Thymus (tissue), 11 donors: ENCODE data around the gene SYK. TPM values are rescaled to one million over a fixed set of nuclear protein-coding genes. Genes with fewer than 3 reads are reported as not detected.
A peak's percentile ranks its signal among the peaks of the same experiment; 100 is the strongest.
"Not testable (repeated sequence)": the region's sequence is repeated elsewhere in the genome, so short reads cannot be mapped to it uniquely, and the experiment has no call there.

ENCODE experiments used
- DNase-seq, 9 donors: peaks; one replicate each; pipeline ENCODE4 v3.0.0-alpha.2; 2013; ENCODE audit warnings: low spot score in 9 of 9, low read depth in 6 of 9, missing footprints in 1 of 9
- H3K27ac ChIP-seq, 2 donors: one replicate each; pipeline ENCODE4 v1.5.1; 2013; ENCODE audit warnings: control low read depth in 1 of 2, low read depth in 1 of 2, low read length in 1 of 2, mild to moderate bottlenecking in 1 of 2, moderate library complexity in 1 of 2
- H3K27me3 ChIP-seq, 2 donors: one replicate each; pipeline ENCODE4 v1.5.1; 2013; ENCODE audit warnings: low read length in 1 of 2; ENCODE audit not compliant: control insufficient read depth in 2 of 2, insufficient read depth in 1 of 2
- H3K36me3 ChIP-seq, 2 donors: one replicate each; pipeline ENCODE4 v1.5.1; 2013; ENCODE audit warnings: low read length in 1 of 2, mild to moderate bottlenecking in 1 of 2, moderate library complexity in 1 of 2; ENCODE audit not compliant: control insufficient read depth in 2 of 2, insufficient read depth in 2 of 2
- H3K4me1 ChIP-seq, 2 donors: one replicate each; pipeline ENCODE4 v1.5.1; 2013; ENCODE audit warnings: low read length in 2 of 2; ENCODE audit not compliant: control insufficient read depth in 2 of 2, insufficient read depth in 2 of 2
- H3K4me3 ChIP-seq, 2 donors: one replicate each; pipeline ENCODE4 v1.5.1; 2013; ENCODE audit warnings: low read length in 2 of 2, control low read depth in 1 of 2, mild to moderate bottlenecking in 1 of 2
- H3K9me3 ChIP-seq, 2 donors: one replicate each; pipeline ENCODE4 v1.5.1; 2013; ENCODE audit warnings: low read length in 1 of 2, mild to moderate bottlenecking in 1 of 2; ENCODE audit not compliant: control insufficient read depth in 2 of 2, insufficient read depth in 1 of 2
- WGBS: extraction: QIAGEN DNeasy Blood & Tissue Kit; methylation state at CpG from one replicate; pipeline ENCODE4 v1.1.7; 2013; 5-methylcytosine and 5-hydroxymethylcytosine counted together
- polyA plus RNA-seq: library from polyadenylated mRNA; stranded (reverse); fragments of 200-250 nt; gene quantifications from one replicate; pipeline ENCODE4 v1.2.3, GENCODE V29; 2013
- total RNA-seq: library from RNA; stranded (reverse); fragments of 120-200 nt; gene quantifications from one replicate; pipeline ENCODE4 v1.2.4, GENCODE V29; 2013
- donor health status: healthy.

The SYK gene
- total and polyA plus RNA-seq, 2 donors: 22.2 to 55.9 TPM

GRCh38 chr9:90788527-90788926 lies 13.1 kb upstream of the SYK start:
- H3K27me3 ChIP-seq, DNase-seq, H3K36me3 ChIP-seq, H3K4me1 ChIP-seq, H3K27ac ChIP-seq, H3K9me3 ChIP-seq, H3K4me3 ChIP-seq: not testable (repeated sequence)
- 97% methylated on average over 1 of the region's 1 CpG for WGBS

- Histone ChIP-seq H3K9me3 (no peaks in the 10 kb centered on the region), H3K36me3 (no peaks in the 10 kb centered on the region), H3K27ac (no peak overlapping the region), H3K4me1 (no peaks in the 10 kb centered on the region), H3K4me3 (no peak overlapping the region), H3K27me3 (no peaks in the 10 kb centered on the region)
- DNase-seq: no peak
- 97% methylated on average over 4 of the region's 4 CpGs for WGBS
These were observed 12.2 kb upstream of the SYK start for GRCh38 chr9:90789408-90789807.

- Histone ChIP-seq H3K9me3 (no peaks in the 10 kb centered on the region), H3K4me3 (no peak overlapping the region), H3K27me3 (no peaks in the 10 kb centered on the region), H3K27ac (no peak overlapping the region), H3K36me3 (no peaks in the 10 kb centered on the region), H3K4me1 (no peaks in the 10 kb centered on the region)
- 97% methylated on average over 4 of the region's 4 CpGs for WGBS
- DNase-seq: no peak
These were observed 11.8 kb upstream of the SYK start for GRCh38 chr9:90789862-90790261.

GRCh38 chr9:90793024-90793423 lies 8.6 kb upstream of the SYK start:
- not testable (repeated sequence) for H3K27ac ChIP-seq, H3K9me3 ChIP-seq, H3K36me3 ChIP-seq, H3K4me3 ChIP-seq, H3K27me3 ChIP-seq, DNase-seq, H3K4me1 ChIP-seq
- WGBS: 65% methylated on average over 2 of the region's 3 CpGs

GRCh38 chr9:90793729-90794128 lies 7.9 kb upstream of the SYK start:
- no peak for DNase-seq
- H3K27ac ChIP-seq: no peak overlapping the region
- H3K4me3 ChIP-seq: no peak overlapping the region
- WGBS: 94% methylated on average over 2 of the region's 2 CpGs
- no peaks in the 10 kb centered on the region for H3K27me3 ChIP-seq
- H3K36me3 ChIP-seq: no peaks in the 10 kb centered on the region
- peaks cover 4% of the 10 kb centered on the region in 2 donors for H3K4me1 ChIP-seq
- no peaks in the 10 kb centered on the region for H3K9me3 ChIP-seq

GRCh38 chr9:90795084-90795483 lies 6.5 kb upstream of the SYK start:
- H3K4me1 ChIP-seq: peaks cover 4% of the 10 kb centered on the region in 2 donors
- DNase-seq: no peak
- H3K27me3 ChIP-seq: no peaks in the 10 kb centered on the region
- no peak overlapping the region for H3K27ac ChIP-seq
- no peaks in the 10 kb centered on the region for H3K9me3 ChIP-seq
- no peaks in the 10 kb centered on the region for H3K36me3 ChIP-seq
- WGBS: 34% methylated on average over 3 of the region's 3 CpGs
- H3K4me3 ChIP-seq: no peak overlapping the region

- no peak for DNase-seq
- H3K4me1 ChIP-seq: peaks cover 6 to 7% of the 10 kb centered on the region in 2 donors
- 71% methylated on average over 5 of the region's 5 CpGs for WGBS
- H3K36me3 ChIP-seq: no peaks in the 10 kb centered on the region
- no peak overlapping the region for H3K27ac ChIP-seq
- H3K27me3 ChIP-seq: no peaks in the 10 kb centered on the region
- H3K4me3 ChIP-seq: no peak overlapping the region
- no peaks in the 10 kb centered on the region for H3K9me3 ChIP-seq
These were observed 5.7 kb upstream of the SYK start for GRCh38 chr9:90795871-90796317.

GRCh38 chr9:90799271-90799852 lies 2.3 kb upstream of the SYK start:
- H3K9me3 ChIP-seq: no peaks in the 10 kb centered on the region
- H3K4me1 ChIP-seq: peaks cover 10 to 11% of the 10 kb centered on the region in 2 donors
- H3K27ac ChIP-seq: no peak overlapping the region
- no peak overlapping the region for H3K4me3 ChIP-seq
- WGBS: 96% methylated on average over 5 of the region's 5 CpGs
- H3K27me3 ChIP-seq: peaks cover 0 to 8% of the 10 kb centered on the region in 2 donors
- H3K36me3 ChIP-seq: no peaks in the 10 kb centered on the region
- no peak for DNase-seq

- peak overlapping the region; percentile 82 to 94 for H3K4me3 ChIP-seq
- no peaks in the 10 kb centered on the region for H3K9me3 ChIP-seq
- DNase-seq: peak in 1 of 9 donors; percentile 35
- WGBS: under 1% methylated on average over 29 of the region's 29 CpGs
- H3K36me3 ChIP-seq: no peaks in the 10 kb centered on the region
- H3K27ac ChIP-seq: peak overlapping the region; percentile 91 to 94
- H3K4me1 ChIP-seq: peaks cover 13 to 18% of the 10 kb centered on the region in 2 donors
- H3K27me3 ChIP-seq: peaks cover 0 to 8% of the 10 kb centered on the region in 2 donors
These were observed 329 bp downstream of the SYK start for GRCh38 chr9:90801973-90802322.
